Suprapubic skin (tissue), 3 donors: ENCODE measurements around the gene ZNF407.

Experiments
- EP300 ChIP-seq: sonication (generic); formaldehyde crosslinking; IDR thresholded peaks from one replicate; pipeline ENCODE4 v1.6.1; 2017; ENCODE audit warnings: antibody characterized with exemption
- TF ChIP-seq, protein P1 (sequence below), 2 donors: fragments of 200-600 bp in 1 of 2; fragments of 450-650 bp in 1 of 2; sonication (generic) in 1 of 2; IDR thresholded peaks; one replicate each; pipeline ENCODE4 v1.5.1; 2016 to 2019; ENCODE audit warnings: antibody characterized with exemption in 2 of 2, mild to moderate bottlenecking in 1 of 2, moderate library complexity in 1 of 2

DNA sequence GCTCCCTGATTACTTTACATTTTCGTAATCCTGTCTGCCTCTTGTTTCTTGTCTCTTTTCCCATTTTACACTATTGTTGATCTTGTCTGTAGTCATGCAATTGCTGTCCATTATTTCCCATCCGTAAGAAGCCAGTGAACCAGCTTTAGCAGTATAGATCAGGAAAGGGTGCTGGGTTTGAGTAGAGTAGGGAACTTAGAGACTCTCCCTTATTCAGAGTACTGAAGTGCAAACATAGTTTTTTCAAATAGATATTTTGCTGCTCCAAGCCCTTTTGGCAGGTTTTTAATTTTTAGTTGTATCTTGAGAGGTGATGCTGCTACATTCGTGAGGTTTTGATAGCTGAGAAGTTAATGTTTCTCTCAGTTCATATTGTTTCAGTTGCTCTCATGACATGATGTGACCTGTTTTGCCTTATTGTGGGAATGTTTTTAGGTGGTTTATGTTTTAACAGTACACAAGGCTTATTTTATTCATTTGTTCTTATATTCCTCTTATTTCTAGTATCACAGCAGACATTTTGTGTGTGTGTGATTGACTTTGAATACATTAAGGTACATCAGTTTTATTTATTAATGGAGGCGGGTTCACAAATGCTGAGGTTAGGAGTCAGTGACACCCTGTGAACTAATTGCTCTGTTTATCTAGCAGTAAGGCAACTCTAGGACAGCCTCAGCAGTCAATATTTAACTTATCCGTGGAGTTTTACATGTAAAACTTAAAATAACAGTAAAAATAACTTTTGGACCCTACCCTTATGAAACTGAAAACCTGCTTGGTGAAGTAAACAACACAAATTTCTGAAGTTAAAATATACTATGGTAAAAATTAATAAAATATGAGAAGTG, 118.4 kb downstream of the ZNF407 start:
- TF ChIP-seq, protein P1, sequence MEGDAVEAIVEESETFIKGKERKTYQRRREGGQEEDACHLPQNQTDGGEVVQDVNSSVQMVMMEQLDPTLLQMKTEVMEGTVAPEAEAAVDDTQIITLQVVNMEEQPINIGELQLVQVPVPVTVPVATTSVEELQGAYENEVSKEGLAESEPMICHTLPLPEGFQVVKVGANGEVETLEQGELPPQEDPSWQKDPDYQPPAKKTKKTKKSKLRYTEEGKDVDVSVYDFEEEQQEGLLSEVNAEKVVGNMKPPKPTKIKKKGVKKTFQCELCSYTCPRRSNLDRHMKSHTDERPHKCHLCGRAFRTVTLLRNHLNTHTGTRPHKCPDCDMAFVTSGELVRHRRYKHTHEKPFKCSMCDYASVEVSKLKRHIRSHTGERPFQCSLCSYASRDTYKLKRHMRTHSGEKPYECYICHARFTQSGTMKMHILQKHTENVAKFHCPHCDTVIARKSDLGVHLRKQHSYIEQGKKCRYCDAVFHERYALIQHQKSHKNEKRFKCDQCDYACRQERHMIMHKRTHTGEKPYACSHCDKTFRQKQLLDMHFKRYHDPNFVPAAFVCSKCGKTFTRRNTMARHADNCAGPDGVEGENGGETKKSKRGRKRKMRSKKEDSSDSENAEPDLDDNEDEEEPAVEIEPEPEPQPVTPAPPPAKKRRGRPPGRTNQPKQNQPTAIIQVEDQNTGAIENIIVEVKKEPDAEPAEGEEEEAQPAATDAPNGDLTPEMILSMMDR (IDR thresholded peaks at IDR 0.05): no peak
- TF ChIP-seq EP300: no peak
